ENCODE measurements around the gene OPTC. TPM values are rescaled to one million over a fixed set of nuclear protein-coding genes. Genes with fewer than 3 reads are reported as not detected.

Gene OPTC
- total and polyA plus RNA-seq, 2 donors (not counting 1 experiment from before 2014, with no cell fraction given): not detected

DNA sequence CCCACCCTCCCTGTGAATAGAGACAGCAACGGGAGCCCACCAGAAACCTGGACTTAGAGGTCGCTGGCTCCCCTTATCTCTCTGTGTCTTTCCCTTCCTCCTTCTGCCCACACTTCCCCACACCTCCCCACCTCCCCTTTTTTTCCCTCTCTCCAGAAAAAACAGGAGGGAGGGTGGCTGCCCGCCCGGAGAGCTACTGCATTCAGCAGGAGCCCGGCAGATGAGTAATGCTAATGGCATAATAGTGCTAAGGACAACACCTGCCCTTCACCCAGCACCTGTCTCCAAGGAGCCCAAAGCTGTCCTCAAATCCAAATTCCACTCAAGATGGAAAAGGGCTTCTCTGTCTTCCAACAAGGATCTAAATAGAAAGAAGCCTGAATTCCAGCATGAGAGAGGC is 29.7 kb upstream of the OPTC start:
- Histone ChIP-seq H3K27me3 (replicated peaks in 1 of 4; ENCODE audit: control extremely low read depth in 1 of 4, control insufficient read depth in 3 of 4, insufficient read depth in 4 of 4, low read length in 3 of 4) (no peaks in the 10 kb centered on the region), H3K4me1 (ENCODE audit: control insufficient read depth in 2 of 2, insufficient read depth in 2 of 2, low read length in 2 of 2) (peaks cover 20 to 35% of the 10 kb centered on the region in 2 donors), H2AFZ (ENCODE audit: insufficient read depth, low read depth, low read length, poor library complexity, severe bottlenecking) (no peak overlapping the region), H3K36me3 (replicated peaks in 1 of 2; ENCODE audit: control extremely low read depth in 1 of 2, control insufficient read depth in 1 of 2, extremely low read depth in 1 of 2, insufficient read depth in 2 of 2, low read length in 1 of 2) (no peaks in the 10 kb centered on the region), H4K20me1 (ENCODE audit: control insufficient read depth, insufficient read depth, low read length, poor library complexity, severe bottlenecking) (no peaks in the 10 kb centered on the region), H3K9ac (ENCODE audit: low read length) (no peak overlapping the region), H3K79me2 (ENCODE audit: control insufficient read depth, insufficient read depth, low read length) (no peaks in the 10 kb centered on the region), H3K4me2 (replicated peaks; ENCODE audit: low read depth, low read length, poor library complexity, severe bottlenecking) (no peak overlapping the region), H3K9me3 (ENCODE audit: control extremely low read depth in 1 of 3, control insufficient read depth in 2 of 3, insufficient read depth in 1 of 3, low read length in 2 of 3) (peaks cover 0 to 1% (median 0%) of the 10 kb centered on the region in 3 donors), H3K4me3 (ENCODE audit: control extremely low read depth in 1 of 5, extremely low read depth in 1 of 5, insufficient read depth in 1 of 5, low read depth in 2 of 5, low read length in 4 of 5) (no peak overlapping the region), H3K27ac (ENCODE audit: low read length in 2 of 2) (no peak overlapping the region)
- DNase-seq: no peak
- no peak for ATAC-seq (ENCODE audit: low read depth)
- H3K4me1 Mint-ChIP-seq: peaks cover 33% of the 10 kb centered on the region
- CTCF ChIA-PET: interaction anchor here (2.5 kb wide), 1 partner anchor 122 kb away, joined by 16 read pairs; no protein-coding TSS in a partner anchor
- POLR2A ChIA-PET: no interaction called here
- H3K9me3 Mint-ChIP-seq (ENCODE audit: insufficient read depth): no peaks in the 10 kb centered on the region
- H3K27me3 Mint-ChIP-seq: peaks cover 3% of the 10 kb centered on the region
- intact Hi-C loops (cut with micrococcal nuclease): no loop called here
- H3K27ac Mint-ChIP-seq: no peak overlapping the region
- WGBS (ENCODE audit: insufficient coverage): 100% methylated on average over 1 of the region's 5 CpGs
- TF ChIP-seq EZH2 (IDR thresholded peaks at IDR 0.05; ENCODE audit: borderline replicate concordance, insufficient read depth, low read depth, low read length, poor library complexity, severe bottlenecking) (no peak), CTCF (IDR thresholded peaks at IDR 0.05) (no peak)
- H3K4me3 Mint-ChIP-seq: no peak overlapping the region

DNA sequence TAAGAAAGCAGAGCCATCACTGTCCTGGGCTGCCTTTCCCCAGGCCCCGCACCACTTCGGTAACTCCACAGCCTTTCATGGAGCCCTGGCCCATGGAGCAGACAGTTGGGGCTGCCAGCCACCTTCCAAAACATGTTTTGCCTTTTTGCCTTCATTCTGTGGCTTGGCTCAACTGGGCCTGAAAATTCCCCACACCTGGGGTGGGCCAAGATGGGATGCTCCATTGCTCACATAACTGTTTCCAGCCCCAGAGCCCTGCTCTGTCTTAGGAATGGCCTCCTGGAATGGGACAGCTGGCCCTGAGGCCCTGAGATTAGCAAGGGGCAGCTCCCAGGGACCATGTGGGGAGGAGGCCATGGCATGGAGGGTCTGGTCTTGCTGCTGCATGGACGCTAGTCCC is 29.2 kb upstream of the OPTC start:
- H3K9me3 Mint-ChIP-seq (ENCODE audit: insufficient read depth): no peaks in the 10 kb centered on the region
- 97% methylated on average over 3 of the region's 3 CpGs for WGBS (ENCODE audit: insufficient coverage)
- ChIA-PET CTCF (interaction anchor here (0.5 kb wide), 1 partner anchor 124 kb away, joined by 5 read pairs; no protein-coding TSS in a partner anchor), POLR2A (no interaction called here)
- intact Hi-C loops (cut with micrococcal nuclease): no loop called here
- Histone ChIP-seq H3K36me3 (replicated peaks in 1 of 2; ENCODE audit: control extremely low read depth in 1 of 2, control insufficient read depth in 1 of 2, extremely low read depth in 1 of 2, insufficient read depth in 2 of 2, low read length in 1 of 2) (no peaks in the 10 kb centered on the region), H3K27ac (ENCODE audit: low read length in 2 of 2) (no peak overlapping the region), H4K20me1 (ENCODE audit: control insufficient read depth, insufficient read depth, low read length, poor library complexity, severe bottlenecking) (no peaks in the 10 kb centered on the region), H2AFZ (ENCODE audit: insufficient read depth, low read depth, low read length, poor library complexity, severe bottlenecking) (no peak overlapping the region), H3K4me1 (ENCODE audit: control insufficient read depth in 2 of 2, insufficient read depth in 2 of 2, low read length in 2 of 2) (peaks cover 17 to 32% of the 10 kb centered on the region in 2 donors), H3K79me2 (ENCODE audit: control insufficient read depth, insufficient read depth, low read length) (no peaks in the 10 kb centered on the region), H3K4me3 (ENCODE audit: control extremely low read depth in 1 of 5, extremely low read depth in 1 of 5, insufficient read depth in 1 of 5, low read depth in 2 of 5, low read length in 4 of 5) (no peak overlapping the region), H3K4me2 (replicated peaks; ENCODE audit: low read depth, low read length, poor library complexity, severe bottlenecking) (no peak overlapping the region), H3K9me3 (ENCODE audit: control extremely low read depth in 1 of 3, control insufficient read depth in 2 of 3, insufficient read depth in 1 of 3, low read length in 2 of 3) (peaks cover 0 to 1% (median 0%) of the 10 kb centered on the region in 3 donors), H3K9ac (ENCODE audit: low read length) (no peak overlapping the region), H3K27me3 (replicated peaks in 1 of 4; ENCODE audit: control extremely low read depth in 1 of 4, control insufficient read depth in 3 of 4, insufficient read depth in 4 of 4, low read length in 3 of 4) (no peaks in the 10 kb centered on the region)
- peaks cover 29% of the 10 kb centered on the region for H3K4me1 Mint-ChIP-seq
- ATAC-seq (ENCODE audit: low read depth) (no peak), DNase-seq (no peak)
- TF ChIP-seq EZH2 (IDR thresholded peaks at IDR 0.05; ENCODE audit: borderline replicate concordance, insufficient read depth, low read depth, low read length, poor library complexity, severe bottlenecking) (no peak), CTCF (IDR thresholded peaks at IDR 0.05) (no peak)
- no peak overlapping the region for H3K4me3 Mint-ChIP-seq
- H3K27me3 Mint-ChIP-seq: peaks cover 3% of the 10 kb centered on the region
- no peak overlapping the region for H3K27ac Mint-ChIP-seq

Data from B cell (primary cell).